CD4-positive, alpha-beta T cell treated with Interleukin-1 beta for 1 hour (primary cell): ENCODE results near the gene SERHL2.
"Not testable (repeated sequence)": the region's sequence is repeated elsewhere in the genome, so short reads cannot be mapped to it uniquely, and the experiment has no call there.

Experiments used
- DNase-seq, 2 donors: peaks; one replicate each; pipeline ENCODE4 v3.0.0-alpha.2; 2020 to 2022

SERHL2 gene

GRCh38 chr22:42536166-42536565, 17.6 kb upstream of the SERHL2 start:
- no peak for DNase-seq

GRCh38 chr22:42536634-42537033, 17.1 kb upstream of the SERHL2 start:
- peak in 1 of 2 donors; percentile 13 for DNase-seq

GRCh38 chr22:42537199-42537831, 16.4 kb upstream of the SERHL2 start:
- peak in 1 of 2 donors; percentile 20 for DNase-seq

- peak in 1 of 2 donors; percentile 30 for DNase-seq
Observed at GRCh38 chr22:42539236-42539771, 14.5 kb upstream of the SERHL2 start.

GRCh38 chr22:42544686-42545085, 9.1 kb upstream of the SERHL2 start:
- DNase-seq, result no peak

- no peak for DNase-seq
Observed at GRCh38 chr22:42547562-42547961, 6.2 kb upstream of the SERHL2 start.

- DNase-seq, result not testable (repeated sequence)
Observed at GRCh38 chr22:42548126-42548525, 5.6 kb upstream of the SERHL2 start.

- no peak for DNase-seq
Observed at GRCh38 chr22:42548597-42549330, 5.0 kb upstream of the SERHL2 start.

GRCh38 chr22:42549331-42550060, 4.3 kb upstream of the SERHL2 start:
- DNase-seq, result no peak

- not testable (repeated sequence) for DNase-seq
Observed at GRCh38 chr22:42552294-42552647, 1.5 kb upstream of the SERHL2 start.

- no peak for DNase-seq
Observed at GRCh38 chr22:42560381-42560780, 6.6 kb downstream of the SERHL2 start.

- DNase-seq, result no peak
Observed at GRCh38 chr22:42560781-42561180, 7.0 kb downstream of the SERHL2 start.

GRCh38 chr22:42561856-42562255, 8.1 kb downstream of the SERHL2 start:
- DNase-seq, result no peak

GRCh38 chr22:42562279-42562678, 8.5 kb downstream of the SERHL2 start:
- DNase-seq, result peak in 1 of 2 donors; percentile 19

- no peak for DNase-seq
Observed at GRCh38 chr22:42562684-42563083, 8.9 kb downstream of the SERHL2 start.

GRCh38 chr22:42563943-42564342, 10.2 kb downstream of the SERHL2 start:
- DNase-seq, result not testable (repeated sequence)

GRCh38 chr22:42564699-42565098, 10.9 kb downstream of the SERHL2 start:
- DNase-seq, result no peak

- DNase-seq, result no peak
Observed at GRCh38 chr22:42565956-42566355, 12.2 kb downstream of the SERHL2 start.

- not testable (repeated sequence) for DNase-seq
Observed at GRCh38 chr22:42567950-42568349, 14.2 kb downstream of the SERHL2 start.

- not testable (repeated sequence) for DNase-seq
Observed at GRCh38 chr22:42570580-42570979, 16.8 kb downstream of the SERHL2 start.

- not testable (repeated sequence) for DNase-seq
Observed at GRCh38 chr22:42571068-42571467, 17.3 kb downstream of the SERHL2 start.

- not testable (repeated sequence) for DNase-seq
Observed at GRCh38 chr22:42574046-42574445, 20.3 kb downstream of the SERHL2 start.

GRCh38 chr22:42574468-42574867, 20.7 kb downstream of the SERHL2 start:
- not testable (repeated sequence) for DNase-seq
